IPS DF 6.9 (cell line): ENCODE data around the gene LMOD1.

Source experiments
- DNase-seq: peaks from one replicate; pipeline ENCODE4 v3.0.0-alpha.2; 2013; ENCODE audit warnings: low read depth, low spot score
- H3K27ac ChIP-seq: one replicate; pipeline ENCODE4 v1.5.1; 2013; ENCODE audit warnings: low read length, control low read depth
- H3K27me3 ChIP-seq: 2 replicates; pipeline ENCODE4 v1.6.1; 2013; ENCODE audit warnings: mild to moderate bottlenecking, low read length; ENCODE audit not compliant: control insufficient read depth, insufficient read depth
- H3K36me3 ChIP-seq: 2 replicates; pipeline ENCODE4 v1.6.1; 2013; ENCODE audit warnings: low read length; ENCODE audit not compliant: control insufficient read depth, insufficient read depth
- H3K4me1 ChIP-seq: 2 replicates; pipeline ENCODE4 v1.6.1; 2013; ENCODE audit warnings: low read length; ENCODE audit not compliant: control insufficient read depth, insufficient read depth
- H3K4me3 ChIP-seq: 2 replicates; pipeline ENCODE4 v1.5.1; 2013; ENCODE audit warnings: mild to moderate bottlenecking, low read length
- H3K9me3 ChIP-seq: 2 replicates; pipeline ENCODE4 v1.6.1; 2013; ENCODE audit warnings: low read length, inconsistent platforms; ENCODE audit not compliant: control insufficient read depth, insufficient read depth
- WGBS: extraction: QIAGEN DNeasy Blood & Tissue Kit; methylation state at CpG from one replicate; pipeline ENCODE4 v1.1.7; 2013; ENCODE audit warnings: mixed read lengths, missing lambda C conversion rate; ENCODE audit not compliant: insufficient read length, insufficient coverage; 5-methylcytosine and 5-hydroxymethylcytosine counted together

LMOD1 gene

GRCh38 chr1:201894343-201895119 lies 51.8 kb downstream of the LMOD1 start:
- no CpG with 5 or more reads among the region's 5 CpGs for WGBS
- DNase-seq, result no peak

GRCh38 chr1:201893431-201893830 lies 52.9 kb downstream of the LMOD1 start:
- H3K36me3 ChIP-seq, result no peaks in the 10 kb centered on the region
- no CpG with 5 or more reads among the region's 3 CpGs for WGBS
- no peak overlapping the region for H3K27ac ChIP-seq
- no peak overlapping the region for H3K4me3 ChIP-seq
- H3K4me1 ChIP-seq, result peaks cover 9% of the 10 kb centered on the region; the same call in 1 of the 2 replicates
- no peaks in the 10 kb centered on the region for H3K9me3 ChIP-seq
- DNase-seq, result no peak
- H3K27me3 ChIP-seq, result no peaks in the 10 kb centered on the region

More at GRCh38 chr1:201894343-201895119, 51.8 kb downstream of the LMOD1 start:
- H3K4me3 ChIP-seq, result no peak overlapping the region
- H3K9me3 ChIP-seq, result no peaks in the 10 kb centered on the region
- peaks cover 6% of the 10 kb centered on the region; the same call in 1 of the 2 replicates for H3K4me1 ChIP-seq
- H3K27me3 ChIP-seq, result no peaks in the 10 kb centered on the region
- no peak overlapping the region for H3K27ac ChIP-seq
- no peaks in the 10 kb centered on the region for H3K36me3 ChIP-seq

GRCh38 chr1:201892211-201892610 lies 54.1 kb downstream of the LMOD1 start:
- no peaks in the 10 kb centered on the region for H3K36me3 ChIP-seq
- no peak overlapping the region for H3K4me3 ChIP-seq
- no peaks in the 10 kb centered on the region for H3K9me3 ChIP-seq
- no peak for DNase-seq
- no CpG with 5 or more reads among the region's 6 CpGs for WGBS
- peaks cover 12% of the 10 kb centered on the region for H3K4me1 ChIP-seq
- no peak overlapping the region for H3K27ac ChIP-seq
- no peaks in the 10 kb centered on the region for H3K27me3 ChIP-seq

- Histone ChIP-seq H3K4me3 (no peak overlapping the region), H3K4me1 (peaks cover 12% of the 10 kb centered on the region), H3K9me3 (no peaks in the 10 kb centered on the region), H3K36me3 (no peaks in the 10 kb centered on the region), H3K27ac (no peak overlapping the region), H3K27me3 (no peaks in the 10 kb centered on the region)
- no peak for DNase-seq
- WGBS, result no CpG with 5 or more reads among the region's 5 CpGs
Measured at GRCh38 chr1:201891451-201892045, 54.8 kb downstream of the LMOD1 start.

GRCh38 chr1:201890806-201891450 lies 55.4 kb downstream of the LMOD1 start:
- H3K36me3 ChIP-seq, result no peaks in the 10 kb centered on the region
- no peaks in the 10 kb centered on the region for H3K27me3 ChIP-seq
- peaks cover 12% of the 10 kb centered on the region for H3K4me1 ChIP-seq
- no peak overlapping the region for H3K4me3 ChIP-seq
- no peak for DNase-seq
- WGBS, result no CpG with 5 or more reads among the region's 3 CpGs
- H3K27ac ChIP-seq, result no peak overlapping the region
- H3K9me3 ChIP-seq, result no peaks in the 10 kb centered on the region

- Histone ChIP-seq H3K9me3 (no peaks in the 10 kb centered on the region), H3K27me3 (no peaks in the 10 kb centered on the region), H3K4me1 (peaks cover 12% of the 10 kb centered on the region), H3K27ac (no peak overlapping the region), H3K36me3 (no peaks in the 10 kb centered on the region), H3K4me3 (no peak overlapping the region)
- WGBS, result no CpG with 5 or more reads among the region's 7 CpGs
- no peak for DNase-seq
Measured at GRCh38 chr1:201890223-201890622, 56.1 kb downstream of the LMOD1 start.

GRCh38 chr1:201889090-201889968 lies 57.0 kb downstream of the LMOD1 start:
- no peaks in the 10 kb centered on the region for H3K27me3 ChIP-seq

GRCh38 chr1:201888282-201889089 lies 57.9 kb downstream of the LMOD1 start, which contains the start of gene SHISA4:
Gene SHISA4, plus strand, starts transcription at chr1:201888898. Its CDS starts 97 bp downstream, at chr1:201888995.
- H3K27ac ChIP-seq, result no peak within 1 kb of the TSS

More at GRCh38 chr1:201889090-201889968, 57.0 kb downstream of the LMOD1 start:
- peaks cover 7% of the 10 kb centered on the region for H3K4me1 ChIP-seq
- H3K4me3 ChIP-seq, result peak overlapping the region; percentile 80; the same call in 1 of the 2 replicates
- WGBS, result no CpG with 5 or more reads among the region's 33 CpGs
- H3K9me3 ChIP-seq, result no peaks in the 10 kb centered on the region
- no peak overlapping the region for H3K27ac ChIP-seq
- H3K36me3 ChIP-seq, result no peaks in the 10 kb centered on the region
- DNase-seq, result no peak

GRCh38 chr1:201887116-201887866 lies 59.1 kb downstream of the LMOD1 start:
- H3K27ac ChIP-seq, result no peak overlapping the region
- H3K4me1 ChIP-seq, result peaks cover 9% of the 10 kb centered on the region
- no peak for DNase-seq
- H3K36me3 ChIP-seq, result no peaks in the 10 kb centered on the region
- no peaks in the 10 kb centered on the region for H3K27me3 ChIP-seq
- no peaks in the 10 kb centered on the region for H3K9me3 ChIP-seq
- WGBS, result no CpG with 5 or more reads among the region's 5 CpGs
- no peak overlapping the region for H3K4me3 ChIP-seq

More at GRCh38 chr1:201888282-201889089, 57.9 kb downstream of the LMOD1 start, which contains the start of gene SHISA4:
- Histone ChIP-seq H3K4me1 (peaks cover 7% of the 10 kb centered on the region), H3K36me3 (no peaks in the 10 kb centered on the region), H3K9me3 (no peaks in the 10 kb centered on the region), H3K27me3 (no peaks in the 10 kb centered on the region), H3K4me3 (peak within 1 kb of the TSS; percentile 80)
- no peak for DNase-seq
- no CpG with 5 or more reads among the region's 49 CpGs for WGBS
